Testis (tissue), 3 donors: Measurements from ENCODE around the gene ATG7. TPM values are rescaled to one million over a fixed set of nuclear protein-coding genes. Genes with fewer than 3 reads are reported as not detected.
A peak's percentile ranks its signal among the peaks of the same experiment; 100 is the strongest.

Experiments
- DNase-seq: peaks from one replicate; pipeline ENCODE4 v3.0.0-alpha.2; 2019
- H3K27ac ChIP-seq, 2 donors: fragments of 200-600 bp; sonication (generic); one replicate each; pipeline ENCODE4 v1.5.1; 2019
- H3K27me3 ChIP-seq: fragments of 200-600 bp; sonication (generic); one replicate; pipeline ENCODE4 v1.5.1; 2019
- H3K36me3 ChIP-seq: fragments of 200-600 bp; sonication (generic); one replicate; pipeline ENCODE4 v1.5.1; 2017; ENCODE audit warnings: low read depth; ENCODE audit errors: missing control alignments
- H3K4me1 ChIP-seq: fragments of 200-600 bp; sonication (generic); one replicate; pipeline ENCODE4 v1.5.1; 2019
- H3K4me3 ChIP-seq, 2 donors: fragments of 200-600 bp; sonication (generic); one replicate each; pipeline ENCODE4 v1.5.1; 2017 to 2019
- H3K9me3 ChIP-seq: fragments of 200-600 bp; sonication (generic); one replicate; pipeline ENCODE4 v1.5.1; 2017
- CTCF ChIP-seq, 3 experiments: fragments of 450-650 bp in 2 of 3; fragments of 200-600 bp in 1 of 3; sonication (generic) in 1 of 3; IDR thresholded peaks; one replicate each; pipeline ENCODE4 v1.5.1; 2016 to 2019; ENCODE audit warnings: antibody characterized with exemption in 3 of 3, mild to moderate bottlenecking in 2 of 3, moderate library complexity in 1 of 3
- POLR2A ChIP-seq: fragments of 450-650 bp; IDR thresholded peaks from one replicate; pipeline ENCODE4 v1.6.1; 2017; ENCODE audit warnings: antibody characterized with exemption, mild to moderate bottlenecking, moderate library complexity
- WGBS, 2 donors: methylation state at CpG; one replicate each; pipeline ENCODE4 v1.1.5; 2018; 5-methylcytosine and 5-hydroxymethylcytosine counted together
- intact Hi-C: fragments of 100-400 bp; cut with DNase I; formaldehyde crosslinking; loops from one replicate; pipeline ENCODE4 v1.15.1; 2023; ENCODE audit warnings: low total_unique reads
- polyA plus RNA-seq: library from polyadenylated mRNA; stranded (reverse); fragments of 350-450 nt; fragmentation: Illumina TruSeq; extraction: RNeasy Lipid Tissue Mini Kit (QIAGEN cat#74804); gene quantifications from one replicate; pipeline ENCODE4 v1.2.3, GENCODE V29; 2014; ENCODE audit warnings: low read depth, low replicate concordance; ENCODE audit not compliant: insufficient read depth
- total RNA-seq, 2 donors: library from RNA; depleted of rRNA; stranded (reverse); fragments of >200 nt; gene quantifications; one replicate each; pipeline ENCODE4 v1.2.3, GENCODE V29; 2016

ATG7 gene
- total and polyA plus RNA-seq, 3 donors from 2014 or later = 52.9 to 95.4 (median 86.0) TPM

- H3K9me3 ChIP-seq = no peaks in the 10 kb centered on the region
- no peak for DNase-seq
- intact Hi-C loops = no loop called here
- no peak for TF ChIP-seq POLR2A
- TF ChIP-seq CTCF (IDR thresholded peaks at IDR 0.05) = no peak
- H3K4me1 ChIP-seq = peaks cover 24% of the 10 kb centered on the region
- no peaks in the 10 kb centered on the region for H3K36me3 ChIP-seq
- H3K4me3 ChIP-seq = no peak overlapping the region
- H3K27ac ChIP-seq = no peak overlapping the region
- H3K27me3 ChIP-seq = no peaks in the 10 kb centered on the region
- WGBS, 2 donors = 80 to 83% methylated on average over 3 of the region's 3 CpGs
Observed at GRCh38 chr3:11431319-11431718, 159.1 kb downstream of the ATG7 start.

GRCh38 chr3:11434017-11434526 is 161.9 kb downstream of the ATG7 start:
- Histone ChIP-seq H3K27ac (peak overlapping the region; percentile 47 to 74), H3K4me3 (no peak overlapping the region), H3K9me3 (no peaks in the 10 kb centered on the region), H3K36me3 (no peaks in the 10 kb centered on the region), H3K27me3 (no peaks in the 10 kb centered on the region), H3K4me1 (peaks cover 24% of the 10 kb centered on the region)
- 34 to 42% methylated on average over 3 of the region's 3 CpGs for WGBS, 2 donors
- intact Hi-C loops = no loop called here
- peak; percentile 62 for DNase-seq
- TF ChIP-seq POLR2A (no peak), CTCF (IDR thresholded peaks at IDR 0.05) (no peak)

- intact Hi-C loops = no loop called here
- DNase-seq = peak; percentile 52
- H3K27ac ChIP-seq = peak overlapping the region; percentile 47 to 74
- peaks cover 24% of the 10 kb centered on the region for H3K4me1 ChIP-seq
- no peaks in the 10 kb centered on the region for H3K9me3 ChIP-seq
- no peaks in the 10 kb centered on the region for H3K27me3 ChIP-seq
- TF ChIP-seq CTCF (IDR thresholded peaks at IDR 0.05) (no peak), POLR2A (no peak)
- no peak overlapping the region for H3K4me3 ChIP-seq
- 44 to 50% methylated on average over 6 of the region's 6 CpGs for WGBS, 2 donors
- H3K36me3 ChIP-seq = no peaks in the 10 kb centered on the region
Observed at GRCh38 chr3:11434563-11435096, 162.4 kb downstream of the ATG7 start.

GRCh38 chr3:11435440-11436165 is 163.4 kb downstream of the ATG7 start:
- DNase-seq = no peak
- WGBS, 2 donors = 68 to 73% methylated on average over 7 of the region's 7 CpGs
- Histone ChIP-seq H3K36me3 (no peaks in the 10 kb centered on the region), H3K9me3 (no peaks in the 10 kb centered on the region), H3K27ac (peak overlapping the region in 1 of 2 donors; percentile 74), H3K4me1 (peaks cover 24% of the 10 kb centered on the region), H3K4me3 (no peak overlapping the region), H3K27me3 (no peaks in the 10 kb centered on the region)
- intact Hi-C loops = no loop called here
- no peak for TF ChIP-seq CTCF (IDR thresholded peaks at IDR 0.05)
- no peak for TF ChIP-seq POLR2A
